ENCODE measurements around the gene THEMIS2.

Gene THEMIS2

DNA sequence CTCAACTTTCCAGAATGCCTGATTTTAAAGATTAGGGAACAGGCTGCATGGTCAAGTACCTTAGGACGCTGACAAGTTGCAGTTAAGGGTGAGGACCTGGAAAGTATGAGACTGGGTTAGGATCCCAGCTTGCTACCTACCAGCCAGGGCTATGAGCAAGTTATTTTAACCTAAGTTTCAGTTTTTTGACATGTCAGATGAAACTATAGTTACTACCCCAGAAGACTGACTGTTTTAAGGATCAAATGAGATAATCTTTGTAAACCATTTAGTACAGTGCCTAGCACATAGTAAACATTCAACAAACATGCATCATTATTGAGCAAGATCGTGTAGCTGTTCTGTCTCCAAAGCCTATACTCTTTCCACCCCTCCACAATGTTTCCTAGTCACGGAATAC lies 14.4 kb downstream of the THEMIS2 start:
- DNase-seq, result no peak

DNA sequence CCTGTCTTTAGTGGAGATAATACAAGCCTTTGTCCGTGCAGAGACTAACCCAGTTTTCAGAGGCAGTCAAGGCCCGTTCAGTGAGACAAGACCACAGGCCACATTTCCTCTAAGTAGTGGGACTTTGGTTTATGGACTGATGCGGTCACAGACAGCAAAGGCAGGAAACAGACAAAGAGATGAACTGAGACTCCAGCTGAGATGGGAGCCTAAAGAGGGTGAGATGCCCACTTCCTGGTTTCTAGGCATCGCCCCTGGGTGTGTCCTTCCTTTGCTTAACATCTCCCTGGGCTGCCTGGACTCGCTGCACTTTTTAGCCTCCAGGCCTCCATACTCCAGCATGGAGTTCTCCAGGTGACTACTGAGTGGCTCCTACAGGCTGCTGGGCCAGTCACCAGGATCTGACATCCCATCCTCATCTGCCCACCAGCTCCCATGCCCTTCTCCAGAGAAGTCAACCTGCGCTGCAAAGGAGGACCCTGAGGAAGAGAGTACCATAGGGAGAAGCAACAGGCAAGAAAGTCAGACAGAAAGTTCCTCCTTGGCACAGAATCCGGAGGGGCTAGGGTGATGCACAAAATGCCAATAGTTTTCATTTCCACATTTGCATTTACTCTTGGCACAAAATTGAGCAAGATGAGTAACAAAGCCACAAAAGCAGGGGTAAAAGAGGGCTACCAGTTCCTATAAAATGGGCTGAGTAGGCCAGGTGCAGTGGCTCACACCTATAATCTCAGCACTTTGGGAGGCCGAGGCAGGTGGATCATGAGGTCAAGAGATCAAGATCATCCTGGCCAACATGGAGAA lies 15.1 kb downstream of the THEMIS2 start:
- no peak for DNase-seq

DNA sequence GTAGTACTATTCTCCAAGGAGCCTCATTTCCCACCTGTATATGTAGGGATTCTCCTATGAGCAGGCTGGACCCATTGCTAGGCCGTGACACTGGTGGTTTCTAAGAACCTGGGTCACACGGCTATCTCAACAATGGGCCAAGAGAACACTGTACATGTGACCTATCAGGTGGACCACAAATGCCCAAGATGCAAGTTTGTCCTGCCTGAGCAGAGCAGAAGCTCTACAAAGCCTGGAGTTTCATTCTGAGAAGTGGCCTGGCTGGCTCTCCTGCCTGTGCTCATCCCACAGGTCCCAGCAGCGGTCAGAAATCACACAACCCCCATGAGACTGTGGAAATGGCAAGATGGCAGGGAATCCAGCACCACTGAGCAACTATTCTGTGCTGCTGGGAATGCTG lies 17.2 kb downstream of the THEMIS2 start:
- DNase-seq, result no peak

DNA sequence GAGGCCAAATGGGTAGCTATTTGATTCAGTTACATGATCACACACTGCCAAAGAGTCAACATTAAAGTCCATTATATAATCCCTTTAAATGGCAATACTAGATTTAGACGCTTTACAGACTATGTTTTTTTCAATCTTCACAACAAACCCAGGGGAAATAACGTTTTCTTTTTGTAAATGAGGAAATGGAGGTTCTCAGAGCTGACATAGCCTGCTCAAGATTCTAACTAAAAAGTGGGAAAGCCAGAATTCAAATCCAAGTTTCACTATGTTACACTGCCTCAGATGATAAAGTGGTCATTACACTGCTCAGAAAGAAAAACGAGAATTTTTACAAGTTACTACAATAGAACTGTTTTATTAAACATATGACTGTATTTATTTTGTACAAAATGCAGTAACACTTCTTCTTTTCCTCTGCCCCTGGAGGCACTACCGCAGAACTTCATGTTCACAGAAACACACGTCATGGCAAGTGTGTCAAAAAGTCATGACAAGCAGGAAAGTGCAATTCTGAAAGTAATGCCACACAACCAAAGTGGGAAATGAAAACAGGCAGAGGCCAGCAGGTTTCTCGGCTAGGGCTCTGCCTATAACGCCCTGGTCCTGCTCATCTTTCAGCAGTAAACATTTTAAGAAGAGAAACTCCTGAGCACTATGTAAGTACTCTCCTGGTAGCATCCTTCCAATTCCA lies 19.0 kb downstream of the THEMIS2 start:
- no peak for DNase-seq

DNA sequence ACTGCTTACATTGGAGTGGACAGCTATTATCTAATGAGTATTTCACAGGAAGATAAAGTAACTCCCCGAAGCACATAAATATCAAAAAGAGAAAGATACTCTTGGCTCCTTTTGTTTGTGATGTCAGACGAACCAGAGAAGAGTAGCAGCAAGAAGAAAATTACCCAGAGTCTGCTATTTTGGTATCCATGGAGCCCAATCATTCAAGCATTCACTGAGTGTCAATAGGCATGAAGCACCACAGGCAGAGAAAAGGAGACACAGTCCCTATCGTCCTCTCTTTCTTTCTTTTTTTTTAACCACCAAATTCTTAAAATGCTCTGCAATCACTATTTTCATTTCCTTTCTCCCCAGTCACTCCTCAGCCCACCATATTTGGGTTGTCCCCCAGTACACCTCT lies 22.2 kb downstream of the THEMIS2 start:
- no peak for DNase-seq

DNA sequence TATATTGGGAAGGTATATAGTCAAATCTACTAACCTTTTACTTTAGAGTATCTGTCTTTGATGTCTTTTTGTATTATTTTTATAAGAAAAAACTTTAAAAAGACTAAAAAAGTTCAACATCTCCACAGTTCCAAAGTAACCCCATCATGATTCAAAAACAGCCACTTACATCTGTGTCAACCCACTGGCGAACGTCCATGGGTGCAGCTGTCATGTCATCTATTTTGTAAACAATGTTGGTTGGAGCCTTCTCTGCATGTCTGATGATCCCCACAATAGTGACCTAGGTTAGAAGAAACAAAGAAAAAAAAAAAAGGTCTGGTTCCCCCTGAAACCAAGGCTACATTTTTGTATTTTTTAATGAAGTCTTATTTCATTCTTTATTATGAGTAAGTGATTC lies 34.4 kb downstream of the THEMIS2 start:
- DNase-seq, result no peak

DNA sequence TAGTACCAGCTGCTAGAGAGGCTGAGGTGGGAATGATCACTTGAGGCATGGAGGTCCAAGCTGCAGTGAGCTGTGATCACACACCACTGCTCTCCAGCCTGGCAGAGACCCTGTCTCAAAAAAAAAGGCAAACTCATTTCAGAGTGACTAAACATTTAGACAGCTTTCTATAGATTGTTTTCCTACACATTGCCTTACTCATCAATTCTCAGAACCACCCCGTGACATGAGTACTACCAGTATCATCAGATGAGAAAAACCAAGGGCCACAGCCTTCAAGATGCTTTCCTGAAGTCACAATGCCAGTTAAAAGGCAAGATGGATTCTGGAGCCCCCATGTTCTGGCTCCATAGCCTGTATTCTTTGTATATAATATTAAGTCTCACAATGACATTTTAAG lies 40.1 kb downstream of the THEMIS2 start:
- no peak for DNase-seq

DNA sequence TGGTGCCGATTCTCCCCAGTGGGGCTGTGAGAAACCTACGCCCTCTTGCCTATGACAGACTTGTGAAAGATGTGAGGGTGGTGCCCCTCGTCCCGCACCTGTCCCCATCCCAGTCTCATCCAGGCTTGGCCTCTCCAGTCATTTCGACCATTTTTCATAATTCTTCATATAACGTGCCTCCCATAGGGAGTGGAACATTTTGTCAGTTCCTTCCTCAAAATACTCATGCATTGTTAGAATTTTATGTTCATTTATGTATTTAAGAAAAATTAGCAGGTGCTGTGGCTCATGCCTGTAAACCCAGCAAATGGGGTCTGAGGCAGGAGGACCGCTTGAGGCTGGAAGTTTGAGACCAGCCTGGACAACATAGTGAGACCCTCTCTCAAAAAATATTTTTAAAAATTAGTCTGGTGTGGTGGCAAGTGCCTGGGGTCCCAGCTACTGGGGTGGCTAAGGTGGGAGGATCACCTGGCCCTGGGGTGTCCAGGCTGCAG lies 42.8 kb downstream of the THEMIS2 start:
- no peak for DNase-seq

DNA sequence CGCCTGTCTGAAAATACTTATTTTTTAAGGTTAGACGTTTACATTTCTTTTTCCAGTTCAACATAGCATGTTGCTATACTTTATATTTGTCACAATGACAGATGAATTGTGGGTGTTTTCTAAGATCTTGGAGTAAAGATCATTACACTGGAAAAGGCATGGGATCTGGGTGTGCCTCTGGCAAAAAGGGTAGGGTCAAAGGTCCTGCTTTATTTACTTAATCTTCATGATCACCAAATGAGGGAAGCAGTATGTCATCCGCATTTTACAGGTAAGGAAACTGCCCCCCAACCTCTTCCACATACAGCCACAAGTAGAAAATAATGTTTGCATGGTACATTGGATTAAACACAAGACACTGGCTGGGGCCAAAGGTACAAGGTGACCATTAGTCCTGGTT lies 49.9 kb downstream of the THEMIS2 start:
- no peak for DNase-seq

DNA sequence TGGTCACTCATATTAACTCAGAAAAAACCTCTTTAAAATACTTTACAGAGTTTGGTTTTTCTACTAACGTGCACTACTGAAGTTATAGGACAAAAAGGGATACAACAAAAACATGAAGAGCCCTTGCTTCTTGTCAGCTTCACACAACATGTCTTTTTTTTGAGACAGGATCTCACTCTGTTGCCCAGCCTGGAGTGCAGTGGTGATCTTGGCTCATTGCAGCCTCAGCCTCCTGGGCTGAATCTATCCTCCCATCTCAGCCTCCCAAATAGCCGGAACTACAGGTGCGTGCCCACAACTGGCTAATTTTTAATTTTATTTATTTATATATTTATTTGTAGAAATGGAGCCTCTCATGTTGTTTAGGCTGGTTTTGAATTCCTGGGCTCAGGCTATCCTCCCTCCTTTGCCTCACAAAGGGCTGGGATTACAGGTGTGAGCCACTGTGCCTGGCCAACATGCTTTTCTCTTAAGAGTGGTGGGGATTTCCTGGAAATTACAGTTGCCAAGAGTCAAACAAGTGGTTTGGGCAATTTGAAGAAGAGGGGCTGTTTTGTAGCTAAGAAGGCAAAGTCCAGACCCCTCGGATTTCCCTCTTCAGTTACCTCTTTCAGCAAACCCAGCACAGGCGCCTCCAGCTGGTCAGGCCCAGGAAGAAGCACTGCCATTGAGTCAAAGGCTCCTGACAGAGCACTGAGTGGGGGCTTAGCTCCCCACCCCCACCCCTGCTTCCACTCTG lies 56.0 kb downstream of the THEMIS2 start:
- no peak for DNase-seq

DNA sequence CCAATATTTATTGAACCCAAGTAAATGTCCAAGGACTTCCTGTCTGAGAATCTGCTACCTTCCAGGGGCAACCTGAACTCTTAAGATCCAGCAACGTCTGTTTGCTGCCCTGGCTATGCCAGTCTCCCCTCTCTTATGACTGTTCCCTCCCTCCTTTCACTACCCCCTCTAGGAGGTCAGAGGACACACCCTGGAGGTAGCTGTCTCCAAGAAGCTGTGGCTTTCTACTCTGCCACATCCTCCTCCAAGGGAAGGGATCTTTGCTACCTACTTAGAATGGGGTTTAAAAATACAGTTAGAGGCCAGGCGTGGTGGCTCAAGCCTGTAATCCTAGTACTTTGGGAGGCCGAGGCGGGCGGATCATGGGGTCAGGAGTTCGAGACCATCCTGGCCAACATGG lies 58.8 kb downstream of the THEMIS2 start:
- no peak for DNase-seq

DNA sequence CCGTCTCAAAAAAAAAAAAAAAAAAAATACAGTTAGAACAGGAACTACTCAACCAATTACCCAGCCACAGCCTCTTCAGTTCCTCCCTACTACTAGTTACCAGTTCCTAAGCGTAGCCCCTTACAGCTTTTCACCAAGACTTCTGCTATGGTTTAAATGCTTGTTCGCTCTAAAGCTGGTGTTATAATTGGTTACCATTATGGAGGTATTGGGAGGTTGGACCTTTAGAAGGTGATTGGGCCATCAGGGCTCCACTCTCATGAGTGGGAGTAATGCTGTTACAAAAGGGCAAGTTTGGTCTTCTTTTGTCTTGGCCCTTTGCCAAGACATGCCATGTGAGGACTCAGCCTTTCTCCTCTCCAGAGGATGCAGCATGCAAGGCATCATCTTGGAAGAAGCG lies 59.4 kb downstream of the THEMIS2 start:
- DNase-seq, result no peak

DNA sequence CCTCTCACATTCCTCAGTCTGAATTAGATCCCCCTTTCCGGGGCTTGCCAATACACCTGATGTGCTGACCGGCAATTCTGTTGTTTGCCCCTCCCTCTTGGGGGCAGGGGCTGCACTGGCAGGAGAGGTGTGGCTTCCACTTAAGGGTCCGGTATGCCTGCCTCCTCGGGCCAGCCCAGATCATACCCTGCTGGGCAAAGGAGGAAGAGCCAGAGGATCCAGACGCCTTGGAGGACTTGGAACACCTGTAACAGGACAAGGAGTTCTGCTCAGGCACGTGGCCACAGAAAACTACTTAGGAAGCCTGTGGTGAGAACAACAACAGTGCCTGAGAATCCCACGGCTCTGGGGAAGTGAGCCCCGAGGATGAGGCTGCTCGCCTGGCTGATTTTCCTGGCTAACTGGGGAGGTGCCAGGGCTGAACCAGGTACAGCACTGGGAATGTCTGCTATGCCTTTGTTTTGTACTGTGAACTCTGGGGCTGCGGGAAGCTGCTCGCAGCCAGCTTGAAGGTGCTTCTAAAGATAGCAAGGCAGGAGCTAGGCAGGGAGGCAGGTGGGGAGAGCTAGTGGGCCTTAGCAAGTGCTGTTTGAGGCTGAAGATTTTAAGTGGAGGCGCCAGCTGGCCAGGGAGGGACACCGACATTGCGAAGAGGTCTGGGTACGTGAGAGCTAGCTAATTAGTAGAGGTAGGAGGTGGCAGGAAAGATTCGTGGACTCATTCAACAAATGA lies 62.6 kb downstream of the THEMIS2 start, which contains the start of gene SMPDL3B:
SMPDL3B (plus strand) TSS at position 183 of the 732 bp plus-strand sequence; CDS start at position 367, 184 bp downstream.
- no peak for DNase-seq

DNA sequence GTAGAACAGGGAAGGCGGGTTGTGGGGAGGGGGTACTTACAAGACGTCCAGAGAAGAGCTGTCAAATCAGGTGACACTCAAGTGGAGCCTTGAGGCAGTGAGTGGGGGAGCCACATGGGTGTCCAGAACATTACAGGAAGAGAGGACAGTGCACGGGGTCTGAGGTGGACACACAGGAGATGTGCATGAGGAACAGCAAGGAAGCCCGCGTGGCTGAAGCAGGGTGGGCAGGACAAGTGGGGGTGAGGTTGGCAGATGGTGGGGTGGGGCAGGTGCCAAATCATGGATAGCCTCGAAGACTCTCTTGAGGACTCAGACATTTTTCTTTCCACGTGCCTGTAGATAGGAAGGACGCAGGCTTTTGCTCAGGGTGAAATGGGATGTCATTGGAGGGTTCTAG lies 63.4 kb downstream of the THEMIS2 start:
- no peak for DNase-seq

Data from HCEC 1CT (cell line).